Lower leg skin (tissue), 3 donors: ENCODE results near the gene GPR132.

Source experiments
- CTCF ChIP-seq, 3 donors: fragments of 450-650 bp; IDR thresholded peaks; one replicate each; pipeline ENCODE4 v1.5.1; 2016; ENCODE audit warnings: antibody characterized with exemption in 3 of 3, mild to moderate bottlenecking in 3 of 3, moderate library complexity in 2 of 3
- POLR2A ChIP-seq, 2 donors: fragments of 450-650 bp; IDR thresholded peaks; one replicate each; pipeline ENCODE4 v1.6.1; 2016 to 2017; ENCODE audit warnings: antibody characterized with exemption in 2 of 2, mild to moderate bottlenecking in 1 of 2, moderate library complexity in 1 of 2

GRCh38 chr14:105068818-105069217, 3.6 kb upstream of the GPR132 start:
- no peak for TF ChIP-seq POLR2A (IDR thresholded peaks at IDR 0.05)
- TF ChIP-seq CTCF (IDR thresholded peaks at IDR 0.05) = no peak
